H1 (cell line): Measurements from ENCODE around the gene EMID1. TPM values are rescaled to one million over a fixed set of nuclear protein-coding genes. Genes with fewer than 3 reads are reported as not detected.

Source experiments
- CTCF ChIA-PET: fragments of 300-600 bp; sonication (Branson Sonifier 250); formaldehyde crosslinking; loops from one replicate; lab custom pipeline; 2021; ENCODE audit not compliant: partially characterized antibody; lab: Charles Lee
- POLR2A ChIA-PET: fragments of 300-600 bp; sonication (Branson Sonifier 250); formaldehyde crosslinking; loops from one replicate; lab custom pipeline; 2021; ENCODE audit warnings: inconsistent platforms; ENCODE audit not compliant: partially characterized antibody; lab: Charles Lee
- DNase-seq, 2 experiments: peaks; one replicate each; pipeline versions ENCODE4 v3.0.0 to v3.0.0-alpha.2; 2010 to 2022; ENCODE audit warnings: low spot score in 2 of 2, low read depth in 1 of 2, mixed read lengths in 1 of 2
- FAIRE-seq: peaks from 2 replicates; lab custom pipeline; 2011; peaks lifted over from hg19 to GRCh38; lab: Jason Lieb, UNC
- H2AFZ ChIP-seq: 2 replicates; pipeline ENCODE4 v1.8.1; 2012; ENCODE audit warnings: low read length, inconsistent platforms
- H2AK5ac ChIP-seq: 2 replicates; pipeline ENCODE4 v1.6.1; 2013; ENCODE audit warnings: low read depth, low read length
- H2BK120ac ChIP-seq: replicated peaks from 2 replicates; pipeline ENCODE3; 2013; ENCODE audit warnings: low read depth, low read length, inconsistent platforms
- H2BK12ac ChIP-seq: 2 replicates; pipeline ENCODE4 v1.6.1; 2013; ENCODE audit warnings: low read depth, low read length
- H2BK15ac ChIP-seq: 2 replicates; pipeline ENCODE4 v1.6.1; 2013; ENCODE audit warnings: low read length
- H2BK20ac ChIP-seq: 2 replicates; pipeline ENCODE4 v1.6.1; 2013; ENCODE audit warnings: low read length
- H2BK5ac ChIP-seq: 2 replicates; pipeline ENCODE4 v1.6.1; 2013; ENCODE audit warnings: low read depth, low read length
- H3K14ac ChIP-seq: 2 replicates; pipeline ENCODE4 v1.6.1; 2013; ENCODE audit warnings: inconsistent platforms; ENCODE audit not compliant: insufficient read length
- H3K18ac ChIP-seq: 2 replicates; pipeline ENCODE4 v1.6.1; 2013; ENCODE audit warnings: low read length; ENCODE audit errors: extremely low read depth
- H3K23ac ChIP-seq: 2 replicates; pipeline ENCODE4 v1.6.1; 2013; ENCODE audit warnings: inconsistent platforms; ENCODE audit not compliant: insufficient read length
- H3K23me2 ChIP-seq: 2 replicates; pipeline ENCODE4 v1.6.1; 2013; ENCODE audit warnings: low read depth, low read length
- H3K27ac ChIP-seq: 2 replicates; pipeline ENCODE4 v1.6.1; 2011; ENCODE audit warnings: low read depth, low read length, inconsistent platforms
- H3K27me3 ChIP-seq, 4 experiments: replicated peaks in 1 of 4; 1 replicate in 1 of 4; 2 replicates in 3 of 4; pipeline versions ENCODE4 v1.6.1 to v1.8.1; 2011 to 2013; ENCODE audit warnings: low read length in 3 of 4, mild to moderate bottlenecking in 3 of 4, inconsistent platforms in 2 of 4, mixed read lengths in 2 of 4, moderate library complexity in 1 of 4; ENCODE audit not compliant: control insufficient read depth in 3 of 4, insufficient read depth in 3 of 4; ENCODE audit errors: extremely low read depth in 1 of 4
- H3K36me3 ChIP-seq, 4 experiments: 2 replicates each; pipeline versions ENCODE4 v1.6.1 to v1.8.1; 2011 to 2013; ENCODE audit warnings: mild to moderate bottlenecking in 4 of 4, low read length in 3 of 4, moderate library complexity in 2 of 4, control low read depth in 1 of 4, inconsistent platforms in 1 of 4; ENCODE audit not compliant: insufficient read depth in 4 of 4, control insufficient read depth in 2 of 4
- H3K4ac ChIP-seq: replicated peaks from 2 replicates; pipeline ENCODE3; 2013; ENCODE audit warnings: low read length, low read depth, mixed read lengths, inconsistent platforms; ENCODE audit not compliant: insufficient read length
- H3K4me1 ChIP-seq, 4 experiments: replicated peaks in 1 of 4; 1 replicate in 1 of 4; 2 replicates in 3 of 4; pipeline versions ENCODE4 v1.6.1 to v1.8.1; 2011 to 2013; ENCODE audit warnings: low read length in 3 of 4, inconsistent platforms in 2 of 4, mixed read lengths in 1 of 4; ENCODE audit not compliant: insufficient read depth in 4 of 4, control insufficient read depth in 3 of 4
- H3K4me2 ChIP-seq, 2 experiments: 2 replicates each; pipeline versions ENCODE4 v1.6.1 to v1.8.1; 2011 to 2013; ENCODE audit warnings: low read depth in 2 of 2, low read length in 2 of 2, control low read depth in 1 of 2, inconsistent platforms in 1 of 2, mild to moderate bottlenecking in 1 of 2; ENCODE audit not compliant: insufficient read depth in 1 of 2
- H3K4me3 ChIP-seq, 4 experiments: fragments of 200-600, 300-600 bp in 1 of 4; sonication (generic), shearing (Covaris generic), sonication (Bioruptor Twin) in 1 of 4; 2 replicates each; pipeline versions ENCODE4 v1.5.1 to v1.8.1; 2011 to 2016; ENCODE audit warnings: low read length in 4 of 4, low read depth in 3 of 4, control low read depth in 2 of 4, inconsistent platforms in 2 of 4, mild to moderate bottlenecking in 2 of 4, mixed read lengths in 1 of 4, moderate library complexity in 1 of 4; ENCODE audit not compliant: insufficient read depth in 2 of 4; ENCODE audit errors: extremely low read depth in 1 of 4
- H3K56ac ChIP-seq: replicated peaks from 2 replicates; pipeline ENCODE3; 2013; ENCODE audit warnings: low read depth, mild to moderate bottlenecking, mixed read lengths, low read length, inconsistent platforms; ENCODE audit not compliant: insufficient read length
- H3K79me1 ChIP-seq: 2 replicates; pipeline ENCODE4 v1.6.1; 2013; ENCODE audit warnings: low read depth, low read length, control low read depth
- H3K79me2 ChIP-seq, 2 experiments: 2 replicates each; pipeline versions ENCODE4 v1.6.1 to v1.8.1; 2012 to 2013; ENCODE audit warnings: low read length in 2 of 2, mild to moderate bottlenecking in 2 of 2, inconsistent platforms in 1 of 2; ENCODE audit not compliant: insufficient read depth in 2 of 2, control insufficient read depth in 1 of 2
- H3K9ac ChIP-seq, 4 experiments: replicated peaks in 1 of 4; 1 replicate in 1 of 4; 2 replicates in 3 of 4; pipeline versions ENCODE4 v1.6.1 to v1.8.1; 2011 to 2013; ENCODE audit warnings: low read depth in 3 of 4, low read length in 3 of 4, control low read depth in 2 of 4, mild to moderate bottlenecking in 2 of 4, moderate library complexity in 2 of 4, inconsistent platforms in 1 of 4; ENCODE audit errors: extremely low read depth in 1 of 4
- H3K9me3 ChIP-seq, 2 experiments: 2 replicates each; pipeline versions ENCODE4 v1.6.1 to v1.8.1; 2012 to 2013; ENCODE audit warnings: mild to moderate bottlenecking in 2 of 2, moderate library complexity in 2 of 2, control low read depth in 1 of 2, inconsistent platforms in 1 of 2, low read depth in 1 of 2, low read length in 1 of 2, mixed read lengths in 1 of 2; ENCODE audit not compliant: insufficient read depth in 2 of 2
- H4K20me1 ChIP-seq, 2 experiments: replicated peaks in 1 of 2; 2 replicates each; pipeline versions ENCODE3 to v1.8.1; 2011 to 2013; ENCODE audit warnings: inconsistent platforms in 2 of 2, low read length in 2 of 2, mild to moderate bottlenecking in 1 of 2; ENCODE audit not compliant: insufficient read depth in 2 of 2, control insufficient read depth in 1 of 2
- H4K5ac ChIP-seq: 2 replicates; pipeline ENCODE4 v1.6.1; 2013; ENCODE audit warnings: low read length, low read depth, mixed read lengths, inconsistent platforms; ENCODE audit not compliant: insufficient read length
- H4K8ac ChIP-seq: 2 replicates; pipeline ENCODE4 v1.8.0; 2013; ENCODE audit warnings: mild to moderate bottlenecking, moderate library complexity, low read length, inconsistent platforms; ENCODE audit not compliant: insufficient read depth; ENCODE audit errors: extremely low read depth
- H4K91ac ChIP-seq: replicated peaks from 2 replicates; pipeline ENCODE3; 2013; ENCODE audit warnings: low read length, mixed read lengths, inconsistent platforms; ENCODE audit not compliant: insufficient read length
- BACH1 ChIP-seq: IDR thresholded peaks from 2 replicates; pipeline ENCODE4 v1.6.1; 2012; ENCODE audit warnings: low read length, improper control_type of control experiment
- CBX8 ChIP-seq: fragments of 300-800, 300-1000 bp; sonication (generic); IDR thresholded peaks from 2 replicates; pipeline ENCODE4 v1.7.1; 2016; ENCODE audit warnings: low read depth, low read length, borderline replicate concordance
- CHD2 ChIP-seq: IDR thresholded peaks from 2 replicates; pipeline ENCODE4 v1.6.1; 2012; ENCODE audit warnings: low read length, improper control_type of control experiment
- RAD21 ChIP-seq, 2 experiments: IDR thresholded peaks in 1 of 2; conservative IDR thresholded peaks in 1 of 2; 2 replicates each; pipeline ENCODE4 v1.6.1; 2011; ENCODE audit warnings: low read depth in 2 of 2, low read length in 2 of 2, improper control_type of control experiment in 1 of 2, inconsistent platforms in 1 of 2, mild to moderate bottlenecking in 1 of 2, moderate library complexity in 1 of 2
- RNF2 ChIP-seq: fragments of 200-900, 300-1000 bp; sonication (generic); IDR thresholded peaks from 2 replicates; pipeline ENCODE4 v1.7.1; 2016; ENCODE audit warnings: borderline replicate concordance, low read depth, mild to moderate bottlenecking, antibody characterized with exemption, low read length; ENCODE audit not compliant: poor library complexity, severe bottlenecking; ENCODE audit errors: missing control alignments
- SAP30 ChIP-seq: fragments of 300-600 bp; sonication (generic); IDR thresholded peaks from 2 replicates; pipeline ENCODE4 v1.7.1; 2012; ENCODE audit warnings: low read length, moderate library complexity, mild to moderate bottlenecking, inconsistent platforms; ENCODE audit not compliant: insufficient read depth, insufficient replicate concordance
- SIRT6 ChIP-seq: IDR thresholded peaks from one replicate; pipeline ENCODE4 v1.7.1; 2012; ENCODE audit warnings: low read length, inconsistent platforms
- SP2 ChIP-seq: IDR thresholded peaks from 2 replicates; pipeline ENCODE4 v1.6.1; 2012; ENCODE audit warnings: mild to moderate bottlenecking, low read length, inconsistent platforms
- SP4 ChIP-seq: IDR thresholded peaks from 2 replicates; pipeline ENCODE4 v1.6.1; 2012; ENCODE audit warnings: low read length, inconsistent platforms
- TAF1 ChIP-seq: IDR thresholded peaks from 2 replicates; pipeline ENCODE4 v1.6.1; 2011; ENCODE audit warnings: mild to moderate bottlenecking, low read depth, low read length
- TCF12 ChIP-seq: IDR thresholded peaks from 2 replicates; pipeline ENCODE4 v1.6.1; 2011; ENCODE audit warnings: low read depth, mild to moderate bottlenecking, low read length
- WGBS, 2 experiments: shearing (Covaris generic) in 1 of 2; methylation state at CpG; one replicate each; pipeline versions ENCODE4 v1.1.6 to v1.1.7; 2013 to 2015; ENCODE audit warnings: low lambda C conversion rate in 2 of 2, mixed read lengths in 2 of 2, inconsistent platforms in 1 of 2, low coverage in 1 of 2, missing lambda C conversion rate in 1 of 2; ENCODE audit not compliant: insufficient replicate concordance in 2 of 2, insufficient coverage in 1 of 2, insufficient read length in 1 of 2; ENCODE audit errors: extremely low coverage in 1 of 2, missing lambda C conversion rate in 1 of 2; 5-methylcytosine and 5-hydroxymethylcytosine counted together
- polyA plus RNA-seq, 7 experiments: library from polyadenylated mRNA; depleted of rRNA in 3 of 7; stranded (reverse) in 5 of 7; unstranded in 2 of 7; fragments of >200 nt in 5 of 7; fragments of 200-250 nt in 2 of 7; gene quantifications; 1 replicate in 5 of 7; 2 replicates in 1 of 7; 4 replicates in 1 of 7; pipeline versions ENCODE4 v1.2.1 to v1.2.3, GENCODE V29; 2011 to 2013; ENCODE audit warnings: missing spikeins in 2 of 7, mixed read lengths in 2 of 7
- total RNA-seq: library from RNA; stranded (reverse); fragmentation: NEBNext Ultra II Directional; extraction: Animal tissue kit (Norgen Biotek cat#: 25700); gene quantifications from 2 replicates; pipeline ENCODE4 v1.2.1, GENCODE V29; 2021
- TF ChIP-seq, protein P1 (sequence below): IDR thresholded peaks from 2 replicates; pipeline ENCODE4 v1.6.1; 2011; ENCODE audit warnings: low read depth, mild to moderate bottlenecking, low read length; ENCODE audit not compliant: insufficient read depth

EMID1 gene
- total and polyA plus RNA-seq, 2 of the 8 experiments (the other 6 are each of a cell fraction or from before 2014, with no cell fraction given) = 3.9 to 7.4 TPM

GRCh38 chr22:29224859-29225410 lies 19.2 kb downstream of the EMID1 start:
- peaks cover 0 to 5% (median 0%) of the 10 kb centered on the region in 4 experiments; a peak in 2 of 7 replicates for H3K27me3 ChIP-seq
- H2BK20ac ChIP-seq = no peak overlapping the region
- H2BK15ac ChIP-seq = no peak overlapping the region
- 78% methylated on average over 7 of the region's 7 CpGs; no CpG with 5 or more reads in 1 of the 2 experiments for WGBS, 2 experiments
- H2BK5ac ChIP-seq = no peak overlapping the region
- H3K9ac ChIP-seq = no peak overlapping the region
- no peaks in the 10 kb centered on the region for H3K79me2 ChIP-seq
- CTCF ChIA-PET = interaction anchor here (1.0 to 3.8 kb wide), 6 partner anchors 7 to 35 kb away, joined by 3 to 13 read pairs (median 6); no protein-coding TSS in a partner anchor
- POLR2A ChIA-PET = interaction anchor here (1.2 to 2.4 kb wide), 4 partner anchors 9 to 44 kb away, joined by 3 to 11 read pairs (median 6); partner anchors contain the start of gene EWSR1
- H3K18ac ChIP-seq = no peak overlapping the region
- peaks cover 0 to 5% (median 4%) of the 10 kb centered on the region in 4 experiments; a peak in 5 of 7 replicates for H3K4me1 ChIP-seq
- H3K14ac ChIP-seq = no peak overlapping the region
- no peak overlapping the region for H3K4ac ChIP-seq
- no peak overlapping the region for H2BK120ac ChIP-seq
- H2AFZ ChIP-seq = no peak overlapping the region
- no peaks in the 10 kb centered on the region for H3K36me3 ChIP-seq
- DNase-seq (no peak), FAIRE-seq (no peak)
- H2BK12ac ChIP-seq = no peak overlapping the region
- H2AK5ac ChIP-seq = no peak overlapping the region
- no peak overlapping the region for H4K5ac ChIP-seq
- peak overlapping the region; percentile 71; the same call in 1 of the 2 replicates for H4K8ac ChIP-seq
- H3K9me3 ChIP-seq = no peaks in the 10 kb centered on the region
- no peak overlapping the region for H3K4me2 ChIP-seq
- no peak overlapping the region for H4K91ac ChIP-seq
- H3K79me1 ChIP-seq = no peaks in the 10 kb centered on the region
- H3K23me2 ChIP-seq = no peaks in the 10 kb centered on the region; the same call in 1 of the 2 replicates
- H3K4me3 ChIP-seq = no peak overlapping the region
- no peak overlapping the region for H3K27ac ChIP-seq
- no peaks in the 10 kb centered on the region for H4K20me1 ChIP-seq
- H3K23ac ChIP-seq = no peak overlapping the region
- no peak overlapping the region for H3K56ac ChIP-seq
- TF ChIP-seq SAP30 = no peak
- no peak for TF ChIP-seq RNF2
- no peak for TF ChIP-seq CBX8
- TF ChIP-seq CHD2 = no peak
- no peak for TF ChIP-seq TCF12
- no peak for TF ChIP-seq BACH1
- TF ChIP-seq TAF1 = no peak
- TF ChIP-seq SP4 = no peak
- no peak for TF ChIP-seq SP2
- TF ChIP-seq, protein P1, sequence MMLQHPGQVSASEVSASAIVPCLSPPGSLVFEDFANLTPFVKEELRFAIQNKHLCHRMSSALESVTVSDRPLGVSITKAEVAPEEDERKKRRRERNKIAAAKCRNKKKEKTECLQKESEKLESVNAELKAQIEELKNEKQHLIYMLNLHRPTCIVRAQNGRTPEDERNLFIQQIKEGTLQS = no peak
- no peak for TF ChIP-seq RAD21 (IDR thresholded peaks at IDR 0.05 in 1 of 2, conservative IDR thresholded peaks at IDR 0.05 in 1 of 2; ENCODE audit: low read depth in 2 of 2, low read length in 2 of 2)
- no peak for TF ChIP-seq SIRT6
